Measurements from ENCODE around the gene SLC25A29. TPM values are rescaled to one million over a fixed set of nuclear protein-coding genes. Genes with fewer than 3 reads are reported as not detected.

Gene SLC25A29
- total and polyA plus RNA-seq, 2 of the 4 experiments (the other 2 are of a cell fraction) = 6.5 to 37.7 TPM

DNA sequence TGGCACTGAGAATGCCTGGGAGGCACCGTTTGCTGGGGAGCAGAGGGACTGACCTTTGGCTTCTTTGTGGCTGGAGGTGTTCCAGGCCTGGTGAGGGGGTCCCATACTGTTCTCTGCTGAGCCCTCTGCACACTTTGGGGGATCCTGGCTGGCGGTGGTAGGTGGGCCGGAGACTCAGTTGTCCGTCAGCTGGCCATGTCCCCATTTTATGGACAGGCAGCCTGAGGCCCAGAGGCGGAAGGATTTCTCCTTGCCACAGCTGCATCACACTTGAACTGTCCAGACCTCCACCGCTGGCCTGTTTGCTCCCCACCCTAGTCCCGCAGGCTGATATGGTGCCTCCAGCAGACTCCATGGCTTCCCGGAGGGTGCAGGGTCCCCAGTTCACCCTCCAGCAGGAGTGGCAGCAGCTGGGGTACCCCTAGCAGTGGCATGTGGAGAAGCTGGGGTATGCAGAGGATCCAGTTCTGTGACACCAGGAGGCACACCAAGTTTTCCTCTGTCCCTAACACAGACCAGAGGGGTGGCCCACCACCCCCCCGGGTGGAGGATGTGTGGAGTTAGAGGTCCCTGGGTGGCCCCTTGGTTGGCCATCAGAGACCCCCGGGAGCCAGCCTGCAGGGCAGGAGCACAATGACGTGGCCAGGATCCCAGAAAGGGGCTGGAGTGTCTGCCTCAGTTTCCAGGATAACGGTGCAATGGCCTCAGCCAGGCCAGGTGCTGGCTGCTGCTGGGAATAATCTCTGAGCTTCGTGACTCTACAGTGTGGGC is 14.8 kb downstream of the SLC25A29 start:
- Histone ChIP-seq H3K27ac (ENCODE audit: insufficient read depth, low read length) (no peak overlapping the region), H3K9ac (ENCODE audit: low read depth, low read length) (no peak overlapping the region), H3K14ac (replicated peaks; ENCODE audit: low read depth, low read length) (no peak overlapping the region), H3K9me1 (ENCODE audit: insufficient read depth, low read length) (peaks cover 3% of the 10 kb centered on the region), H3K79me1 (ENCODE audit: low read depth in 1 of 2, low read length in 2 of 2) (peaks cover 2 to 66% of the 10 kb centered on the region in 2 experiments; a peak in 2 of 4 replicates), H3K56ac (ENCODE audit: extremely low read depth, insufficient read depth, low read length) (no peak overlapping the region), H3K23ac (ENCODE audit: low read depth, low read length) (no peak overlapping the region), H2BK20ac (ENCODE audit: low read depth, low read length) (no peak overlapping the region), H3K36me3 (ENCODE audit: control insufficient read depth, insufficient read depth, low read length) (peaks cover 49% of the 10 kb centered on the region), H3K4me3 (ENCODE audit: insufficient read depth, low read depth, low read length) (no peak overlapping the region), H3K4me2 (ENCODE audit: low read depth, low read length) (no peak overlapping the region), H2AFZ (replicated peaks; ENCODE audit: low read length, poor library complexity) (no peak overlapping the region), H4K91ac (ENCODE audit: insufficient read depth, low read depth, low read length) (no peak overlapping the region), H4K8ac (ENCODE audit: low read depth in 2 of 2, low read length in 2 of 2) (no peak overlapping the region), H2BK5ac (ENCODE audit: low read depth, low read length, poor library complexity, severe bottlenecking) (no peak overlapping the region), H4K20me1 (ENCODE audit: insufficient read depth, low read length) (peaks cover 18% of the 10 kb centered on the region), H3K18ac (ENCODE audit: low read depth, low read length) (no peak overlapping the region), H3K9me3 (ENCODE audit: control insufficient read depth, insufficient read depth, low read length) (no peaks in the 10 kb centered on the region), H2AK5ac (ENCODE audit: low read depth, low read length) (no peak overlapping the region), H3K27me3 (ENCODE audit: control insufficient read depth, insufficient read depth, low read length) (no peaks in the 10 kb centered on the region), H3K4ac (ENCODE audit: low read depth, low read length) (no peak overlapping the region), H4K5ac (ENCODE audit: low read depth, low read length) (no peak overlapping the region), H2BK120ac (ENCODE audit: low read depth, low read length) (no peak overlapping the region), H3K4me1 (ENCODE audit: control insufficient read depth, insufficient read depth, low read length) (no peaks in the 10 kb centered on the region), H2BK15ac (ENCODE audit: low read depth, low read length) (no peak overlapping the region), H2AK9ac (replicated peaks; ENCODE audit: low read depth, low read length, poor library complexity) (peak overlapping the region; percentile 9)
- dilution Hi-C loops (cut with HindIII; ENCODE audit: low sequenced_read_pairs, unreplicated experiment) = no loop called here
- DNase-seq (no peak), ATAC-seq (ENCODE audit: low read depth) (no peak)
- ChIA-PET POLR2A (ENCODE audit: unreplicated experiment) (no interaction called here), CTCF (no interaction called here)
- intact Hi-C loops (cut with micrococcal nuclease) = no loop called here
- no CpG with 5 or more reads among the region's 13 CpGs for WGBS, 2 experiments (ENCODE audit: extremely low coverage in 2 of 2, insufficient read length in 1 of 2)
- TF ChIP-seq MAFK (IDR thresholded peaks at IDR 0.05; ENCODE audit: low read depth, low read length) (no peak), FOS (IDR thresholded peaks at IDR 0.05; ENCODE audit: low read depth, low read length) (no peak), RAD21 (IDR thresholded peaks at IDR 0.05; ENCODE audit: low read length) (no peak), MXI1 (IDR thresholded peaks at IDR 0.05; ENCODE audit: borderline replicate concordance, low read depth, low read length) (no peak), SMC3 (IDR thresholded peaks at IDR 0.05; ENCODE audit: low read depth, low read length) (no peak), POLR2A (IDR thresholded peaks at IDR 0.05; ENCODE audit: low read depth, low read length) (no peak), RFX5 (IDR thresholded peaks at IDR 0.05; ENCODE audit: low read depth, low read length) (no peak), RCOR1 (IDR thresholded peaks at IDR 0.05; ENCODE audit: insufficient replicate concordance, low read length) (no peak), CHD1 (IDR thresholded peaks at IDR 0.05; ENCODE audit: low read depth, low read length) (no peak), BHLHE40 (IDR thresholded peaks at IDR 0.05; ENCODE audit: low read depth, low read length) (no peak), NFE2L2 (IDR thresholded peaks at IDR 0.05; ENCODE audit: low read depth, low read length) (no peak), MAZ (IDR thresholded peaks at IDR 0.05; ENCODE audit: borderline replicate concordance, low read depth, low read length) (no peak)
- TF ChIP-seq, protein P1, sequence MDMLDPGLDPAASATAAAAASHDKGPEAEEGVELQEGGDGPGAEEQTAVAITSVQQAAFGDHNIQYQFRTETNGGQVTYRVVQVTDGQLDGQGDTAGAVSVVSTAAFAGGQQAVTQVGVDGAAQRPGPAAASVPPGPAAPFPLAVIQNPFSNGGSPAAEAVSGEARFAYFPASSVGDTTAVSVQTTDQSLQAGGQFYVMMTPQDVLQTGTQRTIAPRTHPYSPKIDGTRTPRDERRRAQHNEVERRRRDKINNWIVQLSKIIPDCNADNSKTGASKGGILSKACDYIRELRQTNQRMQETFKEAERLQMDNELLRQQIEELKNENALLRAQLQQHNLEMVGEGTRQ (IDR thresholded peaks at IDR 0.05; ENCODE audit: low read depth, low read length) = no peak
- TF ChIP-seq, protein P2, sequence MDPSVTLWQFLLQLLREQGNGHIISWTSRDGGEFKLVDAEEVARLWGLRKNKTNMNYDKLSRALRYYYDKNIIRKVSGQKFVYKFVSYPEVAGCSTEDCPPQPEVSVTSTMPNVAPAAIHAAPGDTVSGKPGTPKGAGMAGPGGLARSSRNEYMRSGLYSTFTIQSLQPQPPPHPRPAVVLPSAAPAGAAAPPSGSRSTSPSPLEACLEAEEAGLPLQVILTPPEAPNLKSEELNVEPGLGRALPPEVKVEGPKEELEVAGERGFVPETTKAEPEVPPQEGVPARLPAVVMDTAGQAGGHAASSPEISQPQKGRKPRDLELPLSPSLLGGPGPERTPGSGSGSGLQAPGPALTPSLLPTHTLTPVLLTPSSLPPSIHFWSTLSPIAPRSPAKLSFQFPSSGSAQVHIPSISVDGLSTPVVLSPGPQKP (IDR thresholded peaks at IDR 0.05; ENCODE audit: borderline replicate concordance, low read depth, low read length) = no peak
- TF ChIP-seq, protein P3, sequence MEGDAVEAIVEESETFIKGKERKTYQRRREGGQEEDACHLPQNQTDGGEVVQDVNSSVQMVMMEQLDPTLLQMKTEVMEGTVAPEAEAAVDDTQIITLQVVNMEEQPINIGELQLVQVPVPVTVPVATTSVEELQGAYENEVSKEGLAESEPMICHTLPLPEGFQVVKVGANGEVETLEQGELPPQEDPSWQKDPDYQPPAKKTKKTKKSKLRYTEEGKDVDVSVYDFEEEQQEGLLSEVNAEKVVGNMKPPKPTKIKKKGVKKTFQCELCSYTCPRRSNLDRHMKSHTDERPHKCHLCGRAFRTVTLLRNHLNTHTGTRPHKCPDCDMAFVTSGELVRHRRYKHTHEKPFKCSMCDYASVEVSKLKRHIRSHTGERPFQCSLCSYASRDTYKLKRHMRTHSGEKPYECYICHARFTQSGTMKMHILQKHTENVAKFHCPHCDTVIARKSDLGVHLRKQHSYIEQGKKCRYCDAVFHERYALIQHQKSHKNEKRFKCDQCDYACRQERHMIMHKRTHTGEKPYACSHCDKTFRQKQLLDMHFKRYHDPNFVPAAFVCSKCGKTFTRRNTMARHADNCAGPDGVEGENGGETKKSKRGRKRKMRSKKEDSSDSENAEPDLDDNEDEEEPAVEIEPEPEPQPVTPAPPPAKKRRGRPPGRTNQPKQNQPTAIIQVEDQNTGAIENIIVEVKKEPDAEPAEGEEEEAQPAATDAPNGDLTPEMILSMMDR (conservative IDR thresholded peaks at IDR 0.05; ENCODE audit: low read depth, low read length) = no peak
- in situ Hi-C loops (cut with MboI; ENCODE audit: low sequenced_read_pairs) = no loop called here
- BruUV-seq (replicated peaks) = no TSS peak

All from IMR-90 (cell line).